NCI-H1092 treated with DMSO at 0.1 percent for 48 hours (cell line): ENCODE data around the gene PCDHA8.
A peak's percentile ranks its signal among the peaks of the same experiment; 100 is the strongest.
"Not testable (repeated sequence)": the region's sequence is repeated elsewhere in the genome, so short reads cannot be mapped to it uniquely, and the experiment has no call there.

ENCODE experiments used
- DNase-seq: peaks from one replicate; lab custom pipeline; 2025; lab: John Stamatoyannopoulos, UW

Gene PCDHA8

DNA sequence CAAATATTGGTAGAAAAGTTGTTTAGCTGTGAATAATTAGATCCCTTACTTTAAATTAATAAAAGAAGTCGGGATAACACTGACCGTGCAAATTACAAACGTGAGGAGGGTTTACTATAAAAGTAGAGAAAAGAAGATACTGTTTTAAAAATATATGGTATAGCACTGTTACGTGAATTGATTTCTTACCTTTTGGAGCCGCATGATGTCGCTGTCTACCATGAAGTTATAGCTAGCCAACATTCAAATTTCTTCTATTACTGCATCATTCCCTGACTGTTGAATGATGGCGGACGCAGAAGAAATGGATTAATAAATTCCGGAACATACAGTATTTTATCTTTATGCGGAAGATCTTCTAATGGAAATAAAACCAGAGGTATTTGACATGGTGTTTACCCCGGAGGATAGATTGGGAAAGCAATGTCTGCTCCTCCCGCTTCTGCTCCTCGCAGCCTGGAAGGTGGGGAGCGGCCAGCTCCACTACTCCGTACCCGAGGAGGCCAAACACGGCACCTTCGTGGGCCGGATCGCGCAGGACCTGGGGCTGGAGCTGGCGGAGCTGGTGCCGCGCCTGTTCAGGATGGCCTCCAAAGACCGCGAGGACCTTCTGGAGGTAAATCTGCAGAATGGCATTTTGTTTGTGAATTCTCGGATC, 13.2 kb upstream of the PCDHA8 start, which contains the start of gene PCDHA6:
PCDHA6 (plus strand) TSS at position 257 of the 658 bp plus-strand sequence; CDS start at position 389, 132 bp downstream.
- DNase-seq, result no peak

DNA sequence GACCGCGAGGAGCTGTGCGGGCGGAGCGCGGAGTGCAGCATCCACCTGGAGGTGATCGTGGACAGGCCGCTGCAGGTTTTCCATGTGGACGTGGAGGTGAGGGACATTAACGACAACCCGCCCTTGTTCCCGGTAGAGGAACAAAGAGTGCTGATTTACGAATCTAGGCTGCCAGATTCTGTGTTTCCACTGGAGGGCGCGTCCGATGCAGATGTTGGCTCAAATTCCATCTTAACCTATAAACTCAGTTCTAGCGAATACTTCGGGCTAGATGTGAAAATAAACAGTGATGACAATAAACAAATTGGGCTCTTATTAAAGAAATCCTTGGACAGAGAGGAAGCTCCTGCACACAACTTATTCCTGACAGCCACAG, 12.6 kb upstream of the PCDHA8 start:
- no peak for DNase-seq

DNA sequence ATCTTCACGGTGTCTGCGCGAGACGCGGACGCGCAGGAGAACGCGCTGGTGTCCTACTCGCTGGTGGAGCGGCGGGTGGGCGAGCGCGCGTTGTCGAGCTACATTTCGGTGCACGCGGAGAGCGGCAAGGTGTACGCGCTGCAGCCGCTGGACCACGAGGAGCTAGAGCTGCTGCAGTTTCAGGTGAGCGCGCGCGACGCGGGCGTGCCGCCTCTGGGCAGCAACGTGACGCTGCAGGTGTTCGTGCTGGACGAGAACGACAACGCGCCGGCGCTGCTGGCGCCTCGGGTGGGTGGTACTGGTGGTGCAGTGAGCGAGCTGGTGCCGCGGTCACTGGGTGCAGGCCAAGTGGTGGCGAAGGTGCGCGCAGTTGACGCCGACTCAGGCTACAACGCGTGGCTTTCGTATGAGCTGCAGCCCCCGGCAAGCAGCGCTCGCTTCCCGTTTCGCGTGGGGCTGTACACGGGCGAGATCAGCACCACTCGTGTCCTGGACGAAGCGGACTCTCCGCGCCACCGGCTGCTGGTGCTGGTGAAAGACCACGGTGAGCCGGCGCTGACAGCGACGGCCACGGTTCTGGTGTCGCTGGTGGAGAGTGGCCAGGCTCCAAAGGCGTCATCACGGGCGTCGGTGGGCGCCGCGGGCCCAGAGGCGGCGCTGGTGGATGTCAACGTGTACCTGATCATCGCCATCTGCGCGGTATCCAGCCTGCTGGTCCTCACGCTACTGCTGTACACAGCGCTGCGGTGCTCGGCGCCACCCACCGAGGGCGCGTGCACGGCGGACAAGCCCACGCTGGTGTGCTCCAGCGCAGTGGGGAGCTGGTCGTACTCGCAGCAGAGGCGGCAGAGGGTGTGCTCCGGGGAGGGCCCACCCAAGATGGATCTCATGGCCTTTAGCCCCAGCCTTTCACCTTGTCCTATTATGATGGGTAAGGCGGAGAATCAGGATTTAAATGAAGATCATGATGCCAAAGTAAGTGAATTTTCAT, 11.2 kb upstream of the PCDHA8 start:
- not testable (repeated sequence) for DNase-seq

DNA sequence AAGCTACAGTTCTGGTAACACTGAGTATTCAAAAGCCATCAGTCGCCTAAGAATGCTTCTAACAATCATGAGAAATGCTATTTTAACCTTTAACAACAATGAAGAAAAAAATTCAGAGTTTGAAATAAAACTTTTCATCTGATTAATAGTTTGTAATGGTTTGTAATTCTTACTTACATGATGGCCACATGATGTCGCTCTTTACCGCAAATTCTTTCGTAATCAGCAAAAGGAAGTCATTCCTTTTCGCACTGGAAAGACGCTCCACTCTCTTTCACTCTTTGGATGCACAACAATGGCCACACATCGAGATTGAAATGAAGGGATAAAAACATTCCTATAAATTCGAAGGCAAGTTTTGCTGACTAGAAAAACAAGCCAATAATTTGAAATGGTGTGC, 7.0 kb upstream of the PCDHA8 start, which contains the start of gene PCDHA7:
PCDHA7 (plus strand) TSS at position 277 of the 400 bp plus-strand sequence; CDS start at position 392, 115 bp downstream.
- DNase-seq, result no peak

DNA sequence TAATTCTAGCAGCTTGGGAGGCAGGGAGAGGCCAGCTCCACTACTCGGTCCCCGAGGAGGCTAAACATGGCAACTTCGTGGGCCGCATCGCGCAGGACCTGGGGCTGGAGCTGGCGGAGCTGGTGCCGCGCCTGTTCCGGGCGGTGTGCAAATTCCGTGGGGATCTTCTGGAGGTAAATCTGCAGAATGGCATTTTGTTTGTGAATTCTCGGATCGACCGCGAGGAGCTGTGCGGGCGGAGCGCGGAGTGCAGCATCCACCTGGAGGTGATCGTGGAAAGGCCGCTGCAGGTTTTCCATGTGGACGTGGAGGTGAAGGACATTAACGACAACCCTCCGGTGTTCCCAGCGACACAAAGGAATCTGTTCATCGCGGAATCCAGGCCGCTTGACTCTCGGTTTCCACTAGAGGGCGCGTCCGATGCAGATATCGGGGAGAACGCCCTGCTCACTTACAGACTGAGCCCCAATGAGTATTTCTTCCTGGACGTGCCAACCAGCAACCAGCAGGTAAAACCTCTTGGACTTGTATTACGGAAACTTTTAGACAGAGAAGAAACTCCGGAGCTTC, 6.5 kb upstream of the PCDHA8 start:
- not testable (repeated sequence) for DNase-seq

DNA sequence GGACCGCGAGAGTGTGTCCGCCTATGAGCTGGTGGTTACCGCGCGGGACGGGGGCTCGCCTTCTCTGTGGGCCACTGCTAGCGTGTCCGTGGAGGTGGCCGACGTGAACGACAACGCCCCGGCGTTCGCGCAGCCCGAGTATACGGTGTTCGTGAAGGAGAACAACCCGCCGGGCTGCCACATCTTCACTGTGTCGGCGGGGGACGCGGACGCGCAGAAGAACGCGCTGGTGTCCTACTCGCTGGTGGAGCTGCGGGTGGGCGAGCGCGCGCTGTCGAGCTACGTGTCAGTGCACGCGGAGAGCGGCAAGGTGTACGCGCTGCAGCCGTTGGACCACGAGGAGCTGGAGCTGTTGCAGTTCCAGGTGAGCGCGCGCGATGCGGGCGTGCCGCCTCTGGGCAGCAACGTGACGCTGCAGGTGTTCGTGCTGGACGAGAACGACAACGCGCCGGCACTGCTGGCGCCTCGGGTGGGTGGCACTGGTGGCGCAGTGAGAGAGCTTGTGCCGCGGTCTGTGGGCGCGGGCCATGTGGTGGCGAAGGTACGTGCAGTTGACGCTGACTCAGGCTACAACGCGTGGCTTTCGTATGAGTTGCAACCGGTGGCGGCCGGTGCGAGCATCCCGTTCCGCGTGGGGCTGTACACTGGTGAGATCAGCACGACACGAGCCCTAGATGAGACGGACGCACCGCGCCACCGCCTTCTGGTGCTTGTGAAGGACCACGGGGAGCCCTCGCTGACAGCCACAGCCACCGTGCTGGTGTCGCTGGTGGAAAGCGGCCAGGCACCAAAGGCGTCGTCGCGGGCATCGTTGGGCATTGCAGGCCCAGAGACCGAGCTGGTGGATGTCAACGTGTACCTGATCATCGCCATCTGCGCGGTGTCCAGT, 5.1 kb upstream of the PCDHA8 start:
- DNase-seq, result no peak

DNA sequence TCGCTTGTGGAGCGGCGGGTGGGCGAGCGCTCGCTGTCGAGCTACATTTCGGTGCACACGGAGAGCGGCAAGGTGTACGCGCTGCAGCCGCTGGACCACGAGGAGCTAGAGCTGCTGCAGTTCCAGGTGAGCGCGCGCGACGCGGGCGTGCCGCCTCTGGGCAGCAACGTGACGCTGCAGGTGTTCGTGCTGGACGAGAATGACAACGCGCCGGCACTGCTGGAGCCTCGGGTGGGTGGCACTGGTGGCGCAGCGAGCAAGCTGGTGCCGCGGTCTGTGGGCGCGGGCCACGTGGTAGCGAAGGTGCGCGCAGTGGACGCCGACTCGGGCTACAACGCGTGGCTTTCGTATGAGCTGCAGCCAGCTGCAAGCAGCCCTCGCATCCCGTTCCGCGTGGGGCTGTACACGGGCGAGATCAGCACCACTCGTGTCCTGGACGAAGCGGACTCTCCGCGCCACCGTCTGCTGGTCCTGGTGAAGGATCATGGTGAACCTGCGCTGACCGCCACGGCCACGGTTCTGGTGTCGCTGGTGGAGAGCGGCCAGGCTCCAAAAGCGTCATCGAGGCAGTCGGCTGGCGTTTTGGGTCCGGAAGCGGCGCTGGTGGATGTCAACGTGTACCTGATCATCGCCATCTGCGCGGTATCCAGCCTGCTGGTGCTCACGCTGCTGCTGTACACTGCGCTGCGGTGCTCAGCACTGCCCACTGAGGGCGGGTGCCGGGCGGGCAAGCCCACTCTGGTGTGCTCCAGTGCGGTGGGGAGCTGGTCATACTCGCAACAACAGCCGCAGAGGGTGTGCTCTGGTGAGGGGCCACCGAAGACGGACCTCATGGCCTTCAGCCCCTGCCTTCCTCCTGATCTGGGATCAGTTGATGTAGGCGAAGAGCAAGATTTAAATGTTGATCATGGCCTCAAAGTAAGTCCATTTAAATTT, 2.1 kb downstream of the PCDHA8 start:
- DNase-seq, result no peak

DNA sequence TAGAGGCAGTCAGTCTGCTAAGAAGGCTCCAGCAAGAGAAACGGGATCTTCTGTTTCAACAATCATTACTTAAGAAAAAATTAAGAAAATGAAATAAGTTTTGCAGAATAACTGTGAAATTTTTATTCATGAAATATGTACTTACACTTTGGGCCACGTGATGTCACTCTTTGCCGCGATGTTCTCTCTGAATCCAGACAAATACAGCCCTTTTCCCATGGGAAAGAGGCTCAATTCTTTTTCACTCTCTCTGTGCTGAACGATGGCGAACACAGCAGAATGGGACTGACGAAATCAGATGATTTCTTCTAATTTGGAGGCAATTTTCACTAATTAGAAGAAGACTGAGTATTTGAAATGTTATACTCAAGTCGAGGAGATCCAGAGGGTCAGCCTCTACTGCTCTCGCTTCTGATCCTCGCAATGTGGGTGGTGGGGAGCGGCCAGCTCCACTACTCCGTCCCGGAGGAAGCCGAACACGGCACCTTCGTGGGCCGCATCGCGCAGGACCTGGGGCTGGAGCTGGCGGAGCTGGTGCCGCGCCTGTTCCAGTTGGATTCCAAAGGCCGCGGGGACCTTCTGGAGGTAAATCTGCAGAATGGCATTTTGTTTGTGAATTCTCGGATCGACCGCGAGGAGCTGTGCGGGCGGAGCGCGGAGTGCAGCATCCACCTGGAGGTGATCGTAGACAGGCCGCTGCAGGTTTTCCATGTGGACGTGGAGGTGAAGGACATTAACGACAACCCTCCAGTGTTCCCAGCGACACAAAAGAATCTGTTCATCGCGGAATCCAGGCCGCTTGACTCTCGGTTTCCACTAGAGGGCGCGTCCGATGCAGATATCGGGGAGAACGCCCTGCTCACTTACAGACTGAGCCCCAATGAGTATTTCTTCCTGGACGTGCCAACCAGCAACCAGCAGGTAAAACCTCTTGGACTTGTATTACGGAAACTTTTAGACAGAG, 7.4 kb downstream of the PCDHA8 start, which contains the start of gene PCDHA9:
PCDHA9 (plus strand) TSS at position 244 of the 964 bp plus-strand sequence; CDS start at position 358, 114 bp downstream.
- DNase-seq, result not testable (repeated sequence)

DNA sequence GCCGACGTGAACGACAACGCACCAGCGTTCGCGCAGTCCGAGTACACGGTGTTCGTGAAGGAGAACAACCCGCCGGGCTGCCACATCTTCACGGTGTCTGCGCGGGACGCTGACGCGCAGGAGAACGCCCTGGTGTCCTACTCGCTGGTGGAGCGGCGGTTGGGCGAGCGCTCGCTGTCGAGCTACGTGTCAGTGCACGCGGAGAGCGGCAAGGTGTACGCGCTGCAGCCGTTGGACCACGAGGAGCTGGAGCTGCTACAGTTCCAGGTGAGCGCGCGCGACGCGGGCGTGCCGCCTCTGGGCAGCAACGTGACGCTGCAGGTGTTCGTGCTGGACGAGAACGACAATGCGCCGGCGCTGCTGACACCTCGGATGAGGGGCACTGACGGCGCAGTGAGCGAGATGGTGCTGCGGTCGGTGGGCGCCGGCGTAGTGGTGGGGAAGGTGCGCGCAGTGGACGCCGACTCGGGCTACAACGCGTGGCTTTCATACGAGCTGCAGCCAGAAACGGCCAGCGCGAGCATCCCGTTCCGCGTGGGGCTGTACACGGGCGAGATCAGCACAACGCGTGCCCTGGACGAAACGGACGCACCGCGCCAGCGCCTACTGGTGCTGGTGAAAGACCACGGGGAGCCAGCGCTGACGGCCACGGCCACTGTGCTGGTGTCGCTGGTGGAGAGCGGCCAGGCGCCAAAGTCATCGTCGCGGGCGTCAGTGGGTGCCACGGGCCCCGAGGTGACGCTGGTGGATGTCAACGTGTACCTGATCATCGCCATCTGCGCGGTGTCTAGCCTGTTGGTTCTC, 9.0 kb downstream of the PCDHA8 start:
- DNase-seq, result not testable (repeated sequence)

DNA sequence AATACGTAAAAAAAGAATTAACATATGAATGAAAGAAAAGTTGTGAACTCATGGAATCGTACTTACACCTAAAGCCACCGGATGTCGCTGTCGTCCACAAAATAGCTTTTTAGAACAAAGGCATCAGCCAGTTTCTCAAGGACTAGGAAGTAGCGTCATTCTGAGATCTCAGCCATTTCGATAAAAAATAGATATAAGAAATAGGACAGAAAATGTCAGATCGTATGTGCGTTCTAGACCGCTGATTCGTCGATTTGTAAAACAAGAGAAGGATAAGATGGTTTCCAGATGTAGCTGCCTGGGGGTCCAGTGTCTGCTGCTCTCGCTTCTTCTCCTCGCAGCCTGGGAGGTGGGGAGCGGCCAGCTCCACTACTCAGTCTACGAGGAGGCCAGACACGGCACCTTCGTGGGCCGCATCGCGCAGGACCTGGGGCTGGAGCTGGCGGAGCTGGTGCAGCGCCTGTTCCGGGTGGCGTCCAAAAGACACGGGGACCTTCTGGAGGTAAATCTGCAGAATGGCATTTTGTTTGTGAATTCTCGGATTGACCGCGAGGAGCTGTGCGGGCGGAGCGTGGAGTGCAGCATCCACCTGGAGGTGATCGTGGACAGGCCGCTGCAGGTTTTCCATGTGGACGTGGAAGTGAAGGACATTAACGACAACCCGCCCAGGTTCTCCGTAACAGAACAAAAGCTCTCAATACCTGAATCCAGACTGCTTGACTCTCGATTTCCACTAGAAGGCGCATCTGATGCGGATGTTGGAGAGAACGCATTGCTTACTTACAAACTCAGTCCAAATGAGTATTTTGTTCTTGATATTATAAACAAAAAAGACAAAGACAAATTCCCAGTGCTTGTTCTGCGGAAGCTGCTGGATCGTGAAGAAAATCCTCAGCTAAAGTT, 15.0 kb downstream of the PCDHA8 start, which contains the start of gene PCDHA10:
PCDHA10 (plus strand) TSS at position 126 of the 903 bp plus-strand sequence; CDS start at position 278, 152 bp downstream.
- DNase-seq, result no peak

DNA sequence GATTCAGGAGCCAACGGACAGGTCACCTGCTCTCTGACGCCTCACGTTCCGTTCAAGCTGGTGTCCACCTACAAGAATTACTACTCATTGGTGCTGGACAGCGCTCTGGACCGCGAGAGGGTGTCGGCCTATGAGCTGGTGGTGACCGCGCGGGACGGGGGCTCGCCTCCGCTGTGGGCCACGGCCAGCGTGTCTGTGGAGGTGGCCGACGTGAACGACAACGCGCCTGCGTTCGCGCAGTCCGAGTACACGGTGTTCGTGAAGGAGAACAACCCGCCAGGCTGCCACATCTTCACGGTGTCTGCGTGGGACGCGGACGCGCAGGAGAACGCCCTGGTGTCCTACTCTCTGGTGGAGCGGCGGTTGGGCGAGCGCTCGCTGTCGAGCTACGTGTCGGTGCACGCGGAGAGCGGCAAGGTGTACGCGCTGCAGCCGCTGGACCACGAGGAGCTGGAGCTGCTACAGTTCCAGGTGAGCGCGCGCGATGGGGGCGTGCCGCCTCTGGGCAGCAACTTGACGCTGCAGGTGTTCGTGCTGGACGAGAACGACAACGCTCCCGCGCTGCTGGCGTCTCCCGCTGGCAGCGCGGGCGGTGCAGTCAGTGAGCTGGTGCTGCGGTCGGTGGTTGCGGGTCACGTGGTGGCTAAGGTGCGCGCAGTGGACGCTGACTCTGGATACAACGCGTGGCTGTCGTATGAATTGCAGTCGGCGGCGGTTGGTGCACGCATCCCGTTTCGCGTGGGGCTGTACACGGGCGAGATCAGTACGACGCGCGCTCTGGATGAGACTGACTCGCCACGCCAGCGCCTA, 16.4 kb downstream of the PCDHA8 start:
- no peak for DNase-seq

DNA sequence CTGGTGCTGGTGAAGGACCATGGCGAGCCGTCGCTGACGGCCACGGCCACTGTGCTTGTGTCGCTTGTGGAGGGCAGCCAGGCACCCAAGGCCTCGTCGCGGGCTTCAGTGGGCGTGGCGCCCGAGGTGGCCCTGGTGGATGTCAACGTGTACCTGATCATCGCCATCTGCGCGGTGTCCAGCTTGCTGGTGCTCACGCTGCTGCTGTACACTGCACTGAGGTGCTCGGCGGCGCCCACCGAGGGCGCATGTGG, 16.9 kb downstream of the PCDHA8 start:
- DNase-seq, result no peak

DNA sequence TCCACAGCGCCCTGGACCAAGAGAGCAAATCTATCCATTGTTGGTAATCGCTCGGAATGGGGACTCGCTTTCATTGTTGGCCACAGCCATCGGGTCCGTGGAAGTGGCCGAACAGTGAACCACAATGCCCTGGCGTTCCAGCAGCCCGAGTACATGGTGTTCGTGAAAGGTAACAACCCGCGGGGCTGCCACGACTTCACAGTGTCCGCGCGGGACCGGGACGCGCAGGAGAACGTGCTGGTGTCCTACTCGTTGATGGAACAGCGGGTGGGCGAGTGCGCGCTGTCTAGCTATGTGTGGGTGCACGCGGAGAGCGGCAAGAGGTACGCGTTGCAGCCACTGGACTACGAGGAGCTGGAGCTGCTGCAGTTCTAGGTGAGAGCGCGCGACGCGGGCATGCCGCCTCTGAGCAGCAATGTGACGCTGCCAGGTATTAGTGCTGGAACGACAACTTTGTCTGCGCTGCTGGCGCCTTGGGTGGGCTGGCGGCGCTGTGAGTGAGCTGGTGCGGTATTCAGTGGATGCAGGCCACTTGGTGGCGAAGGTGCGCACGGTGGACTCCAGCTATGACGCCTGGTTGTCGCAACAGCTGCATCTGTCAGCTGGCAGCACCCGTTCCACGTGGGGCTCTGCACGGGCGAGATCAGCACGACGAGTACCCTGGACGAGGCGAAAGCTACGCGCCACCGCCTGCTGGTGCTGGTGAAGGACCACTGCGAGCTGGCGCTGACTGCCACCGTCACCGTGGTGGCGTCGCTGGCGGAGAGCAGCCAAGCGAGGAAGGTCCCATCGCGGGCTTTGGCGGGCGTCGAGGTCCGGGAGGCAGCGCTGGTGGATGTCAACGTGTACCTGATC, 21.7 kb downstream of the PCDHA8 start:
- no peak for DNase-seq

DNA sequence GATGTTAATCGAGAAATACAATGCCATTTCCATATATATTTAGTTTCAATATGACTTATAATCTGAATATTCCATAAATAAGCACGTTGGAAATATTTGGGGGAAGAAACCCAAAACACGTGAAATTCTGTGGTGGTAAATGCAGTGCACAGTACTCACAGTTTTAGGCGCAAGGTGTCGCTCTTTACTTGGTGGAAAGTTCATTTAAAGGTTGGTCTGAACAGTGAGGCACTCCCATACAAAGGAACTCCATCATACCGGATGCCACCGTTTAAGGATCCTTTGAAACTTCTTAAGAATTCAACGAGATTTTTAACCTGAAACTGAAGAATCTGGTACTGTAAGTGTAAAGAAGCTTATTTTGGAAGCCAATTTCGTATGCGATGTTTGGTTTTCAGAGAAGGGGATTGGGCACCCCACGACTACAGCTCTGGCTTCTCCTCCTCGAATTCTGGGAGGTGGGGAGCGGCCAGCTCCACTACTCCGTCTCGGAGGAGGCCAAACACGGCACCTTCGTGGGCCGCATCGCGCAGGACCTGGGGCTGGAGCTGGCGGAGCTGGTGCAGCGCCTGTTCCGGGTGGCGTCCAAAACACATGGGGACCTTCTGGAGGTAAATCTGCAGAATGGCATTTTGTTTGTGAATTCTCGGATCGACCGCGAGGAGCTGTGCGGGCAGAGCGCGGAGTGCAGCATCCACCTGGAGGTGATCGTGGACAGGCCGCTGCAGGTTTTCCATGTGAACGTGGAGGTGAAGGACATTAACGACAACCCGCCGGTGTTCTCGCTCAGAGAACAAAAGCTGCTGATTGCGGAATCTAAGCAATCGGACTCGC, 28.0 kb downstream of the PCDHA8 start, which contains the start of gene PCDHA11:
PCDHA11 (plus strand) TSS at position 237 of the 834 bp plus-strand sequence; CDS start at position 384, 147 bp downstream.
- DNase-seq, result peak; percentile 77
